Right lobe of liver (tissue), 6 donors: ENCODE results near the gene CHST15. TPM values are rescaled to one million over a fixed set of nuclear protein-coding genes. Genes with fewer than 3 reads are reported as not detected.

Experiments
- ATAC-seq, 4 donors: fragments of 200-7000 bp; cut with Tn5 transposase; one replicate each; pipeline ENCODE4 v1.9.1; 2020; ENCODE audit warnings: mild to moderate bottlenecking in 4 of 4, moderate library complexity in 4 of 4
- DNase-seq, 3 donors: peaks; one replicate each; pipeline ENCODE4 v3.0.0-alpha.2; 2020
- H3K27ac ChIP-seq, 3 donors: fragments of 200-600 bp; one replicate each; pipeline ENCODE4 v1.8.0; 2022
- H3K27me3 ChIP-seq, 2 donors: fragments of 200-600 bp; one replicate each; pipeline ENCODE4 v1.8.0; 2022
- H3K36me3 ChIP-seq, 4 donors: fragments of 200-600 bp; sonication (generic) in 1 of 4; one replicate each; pipeline versions ENCODE4 v1.5.1 to v1.8.0; 2017 to 2022; ENCODE audit warnings: control low read depth in 1 of 4
- H3K4me1 ChIP-seq, 4 donors: fragments of 200-600 bp; sonication (generic) in 1 of 4; one replicate each; pipeline versions ENCODE4 v1.5.1 to v1.8.0; 2017 to 2022; ENCODE audit warnings: control low read depth in 1 of 4
- H3K4me3 ChIP-seq, 3 donors: fragments of 200-600 bp; one replicate each; pipeline ENCODE4 v1.8.0; 2022
- H3K9me3 ChIP-seq, 4 donors: fragments of 200-600 bp; sonication (generic) in 1 of 4; one replicate each; pipeline versions ENCODE4 v1.5.1 to v1.8.0; 2017 to 2022; ENCODE audit warnings: control low read depth in 1 of 4
- POLR2A ChIP-seq: fragments of 450-650 bp; IDR thresholded peaks from one replicate; pipeline ENCODE4 v1.6.1; 2017; ENCODE audit warnings: antibody characterized with exemption, mild to moderate bottlenecking
- WGBS: methylation state at CpG from one replicate; pipeline ENCODE4 v1.1.6; 2018; ENCODE audit warnings: low coverage, low lambda C conversion rate; ENCODE audit not compliant: insufficient coverage; ENCODE audit errors: missing lambda C conversion rate; 5-methylcytosine and 5-hydroxymethylcytosine counted together
- intact Hi-C, 2 donors: fragments of 100-400 bp; cut with DNase I; formaldehyde crosslinking; loops; one replicate each; pipeline versions ENCODE4 v1.11.2 to v1.14.1; 2022
- total RNA-seq, 6 experiments: library from RNA; depleted of rRNA in 2 of 6; stranded (reverse); fragments of >200 nt in 2 of 6; fragmentation: NEBNext Ultra II Directional in 3 of 6; extraction: Animal tissue kit (Norgen Biotek cat#: 25700) in 3 of 6; gene quantifications; one replicate each; pipeline versions ENCODE4 v1.1.0 to v1.2.4, GENCODE V29; 2016 to 2023
- TF ChIP-seq, protein P1 (sequence below), 4 donors: fragments of 200-600 bp in 3 of 4; fragments of 450-650 bp in 1 of 4; IDR thresholded peaks; one replicate each; pipeline versions ENCODE4 v1.5.1 to v1.8.0; 2016 to 2022; ENCODE audit warnings: antibody characterized with exemption in 4 of 4, mild to moderate bottlenecking in 2 of 4
- donor health status: DM: no; HTN: yes; CAD: no.
- donor health status: DM: no; HTN: no; CAD: no.
- donor health status: DM: no; HTN: no; CAD: no.
- donor health status: DM: no; HTN: yes; CAD: no.
- donor health status: DM: no; HTN: yes; CAD: no.

CHST15 gene
- total RNA-seq, 6 experiments from 2014 or later = 9.2 to 25.8 (median 11.8) TPM

DNA sequence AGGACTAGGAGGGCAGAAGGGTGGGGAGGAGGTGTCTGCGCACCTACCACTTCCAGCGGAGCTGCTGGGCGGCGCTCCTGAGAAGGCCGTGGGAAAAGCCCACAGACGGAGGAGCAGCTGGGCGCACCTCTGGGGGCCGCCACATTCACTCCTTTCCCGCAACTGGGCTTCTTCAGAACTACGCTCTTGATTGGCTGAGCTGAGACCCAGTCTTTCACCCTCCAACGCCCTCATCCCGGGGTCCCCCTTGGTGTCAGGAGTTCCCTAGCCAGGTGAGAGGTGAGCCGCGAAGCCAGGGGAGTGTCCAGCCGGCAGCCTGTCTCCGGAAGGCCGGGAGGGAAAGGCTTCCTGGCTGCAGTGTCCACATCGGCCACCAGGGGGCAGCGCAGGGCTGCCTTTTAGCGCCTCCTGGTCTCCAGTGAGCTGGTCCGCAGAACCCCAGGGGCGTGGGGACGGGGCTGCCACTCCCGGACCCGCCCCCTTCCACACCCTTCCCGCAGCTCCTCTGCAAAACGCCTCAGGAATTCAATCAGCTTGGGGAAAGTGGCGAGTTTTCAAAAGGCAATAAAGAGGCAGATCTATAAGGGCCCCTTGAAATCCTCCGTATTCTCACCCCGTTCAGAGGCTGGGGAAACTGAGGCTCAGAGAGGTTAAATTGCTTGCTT lies 98.8 kb downstream of the CHST15 start:
- no peaks in the 10 kb centered on the region for H3K9me3 ChIP-seq
- intact Hi-C loops = loop anchor here (5.0 kb wide), 2 partner anchors 383 to 398 kb away; no protein-coding TSS in a partner anchor
- H3K4me1 ChIP-seq = peaks cover 0 to 13% (median 0%) of the 10 kb centered on the region in 4 donors
- ATAC-seq (peak; percentile 82 to 89 (median 88)), DNase-seq (peak; percentile 87)
- no peak overlapping the region for H3K27ac ChIP-seq
- no peak for TF ChIP-seq POLR2A
- TF ChIP-seq, protein P1, sequence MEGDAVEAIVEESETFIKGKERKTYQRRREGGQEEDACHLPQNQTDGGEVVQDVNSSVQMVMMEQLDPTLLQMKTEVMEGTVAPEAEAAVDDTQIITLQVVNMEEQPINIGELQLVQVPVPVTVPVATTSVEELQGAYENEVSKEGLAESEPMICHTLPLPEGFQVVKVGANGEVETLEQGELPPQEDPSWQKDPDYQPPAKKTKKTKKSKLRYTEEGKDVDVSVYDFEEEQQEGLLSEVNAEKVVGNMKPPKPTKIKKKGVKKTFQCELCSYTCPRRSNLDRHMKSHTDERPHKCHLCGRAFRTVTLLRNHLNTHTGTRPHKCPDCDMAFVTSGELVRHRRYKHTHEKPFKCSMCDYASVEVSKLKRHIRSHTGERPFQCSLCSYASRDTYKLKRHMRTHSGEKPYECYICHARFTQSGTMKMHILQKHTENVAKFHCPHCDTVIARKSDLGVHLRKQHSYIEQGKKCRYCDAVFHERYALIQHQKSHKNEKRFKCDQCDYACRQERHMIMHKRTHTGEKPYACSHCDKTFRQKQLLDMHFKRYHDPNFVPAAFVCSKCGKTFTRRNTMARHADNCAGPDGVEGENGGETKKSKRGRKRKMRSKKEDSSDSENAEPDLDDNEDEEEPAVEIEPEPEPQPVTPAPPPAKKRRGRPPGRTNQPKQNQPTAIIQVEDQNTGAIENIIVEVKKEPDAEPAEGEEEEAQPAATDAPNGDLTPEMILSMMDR (IDR thresholded peaks at IDR 0.05) = peak; percentile 98 to 99 (median 98)
- 3% methylated on average over 6 of the region's 30 CpGs for WGBS
- H3K4me3 ChIP-seq = peak overlapping the region in 1 of 3 donors; percentile 10
- peaks cover 0 to 11% of the 10 kb centered on the region in 2 donors for H3K27me3 ChIP-seq
- no peaks in the 10 kb centered on the region for H3K36me3 ChIP-seq

GRCh38 chr10:123993534-123994416 lies 99.6 kb downstream of the CHST15 start:
- Histone ChIP-seq H3K9me3 (no peaks in the 10 kb centered on the region), H3K4me1 (peaks cover 0 to 13% (median 0%) of the 10 kb centered on the region in 4 donors), H3K4me3 (no peak overlapping the region), H3K36me3 (no peaks in the 10 kb centered on the region), H3K27me3 (peaks cover 0 to 11% of the 10 kb centered on the region in 2 donors), H3K27ac (no peak overlapping the region)
- ATAC-seq (no peak), DNase-seq (peak in 1 of 3 donors; percentile 47)
- 33% methylated on average over 16 of the region's 17 CpGs for WGBS
- TF ChIP-seq POLR2A = no peak
- TF ChIP-seq, protein P1 (IDR thresholded peaks at IDR 0.05) = no peak
- intact Hi-C loops = no loop called here

GRCh38 chr10:123991611-123992570 lies 101.5 kb downstream of the CHST15 start:
- ATAC-seq (peak in 1 of 4 donors; percentile 28), DNase-seq (peak in 2 of 3 donors; percentile 57 to 61)
- TF ChIP-seq, protein P1 (IDR thresholded peaks at IDR 0.05) = no peak
- no peak for TF ChIP-seq POLR2A
- H3K9me3 ChIP-seq = no peaks in the 10 kb centered on the region
- H3K4me3 ChIP-seq = no peak overlapping the region
- intact Hi-C loops = no loop called here
- no peaks in the 10 kb centered on the region for H3K36me3 ChIP-seq
- H3K27me3 ChIP-seq = peaks cover 0 to 11% of the 10 kb centered on the region in 2 donors
- no peak overlapping the region for H3K27ac ChIP-seq
- 27% methylated on average over 23 of the region's 92 CpGs for WGBS
- peaks cover 0 to 13% (median 0%) of the 10 kb centered on the region in 4 donors for H3K4me1 ChIP-seq

GRCh38 chr10:123990889-123991288 lies 102.5 kb downstream of the CHST15 start:
- intact Hi-C loops = no loop called here
- Histone ChIP-seq H3K27me3 (peaks cover 0 to 11% of the 10 kb centered on the region in 2 donors), H3K9me3 (no peaks in the 10 kb centered on the region), H3K27ac (no peak overlapping the region), H3K4me1 (peaks cover 0 to 12% (median 0%) of the 10 kb centered on the region in 4 donors), H3K36me3 (no peaks in the 10 kb centered on the region), H3K4me3 (no peak overlapping the region)
- 81% methylated on average over 8 of the region's 10 CpGs for WGBS
- DNase-seq (peak in 1 of 3 donors; percentile 27), ATAC-seq (no peak)
- no peak for TF ChIP-seq POLR2A
- TF ChIP-seq, protein P1 (IDR thresholded peaks at IDR 0.05) = no peak
